HepG2 (cell line): Measurements from ENCODE around the gene JPH3. TPM values are rescaled to one million over a fixed set of nuclear protein-coding genes. Genes with fewer than 3 reads are reported as not detected.
A peak's percentile ranks its signal among the peaks of the same experiment; 100 is the strongest.

Experiments
- ATAC-seq: fragments of 200-7000 bp; cut with Tn5 transposase; 3 replicates; pipeline ENCODE4 v1.9.1; 2020; ENCODE audit warnings: mild to moderate bottlenecking, moderate library complexity
- BruUV-seq: library from RNA; stranded (reverse); fragments of 400-500 nt; replicated peaks from 2 replicates; lab custom pipeline; 2021; lab: Mats Ljungman, UMichigan
- CTCF ChIA-PET: fragments of 300-600 bp; formaldehyde crosslinking; extraction: SDS; loops from one replicate; lab custom pipeline; 2021; ENCODE audit warnings: low total read pairs, inconsistent platforms, low intra/inter-chr PET ratio; lab: Yijun Ruan, JAX
- POLR2A ChIA-PET: fragments of 350-600 bp; sonication (Branson Sonifier 250); formaldehyde crosslinking; loops from one replicate; lab custom pipeline; 2020; ENCODE audit warnings: antibody characterized with exemption, inconsistent platforms; lab: Yijun Ruan, JAX
- DNase-seq: peaks from one replicate; pipeline ENCODE4 v3.0.0-alpha.2; 2015; ENCODE audit warnings: low spot score
- FAIRE-seq: peaks from 3 replicates; lab custom pipeline; 2011; peaks lifted over from hg19 to GRCh38; lab: Jason Lieb, UNC
- H2AFZ ChIP-seq: one replicate; pipeline ENCODE4 v1.6.1; 2011; ENCODE audit warnings: low read length, inconsistent platforms
- H3K27ac ChIP-seq: fragments of 300-600 bp; 3 replicates; pipeline ENCODE4 v1.8.0; 2011; ENCODE audit warnings: mixed run types, mild to moderate bottlenecking, mixed read lengths, low read length, inconsistent platforms; ENCODE audit not compliant: insufficient read depth; ENCODE audit errors: extremely low read length
- H3K27me3 ChIP-seq, 2 experiments: fragments of 200-600 bp in 1 of 2; 2 replicates in 1 of 2; 3 replicates in 1 of 2; pipeline versions ENCODE4 v1.6.0 to v1.8.0; 2011; ENCODE audit warnings: low read length in 2 of 2, mild to moderate bottlenecking in 2 of 2, moderate library complexity in 2 of 2, inconsistent platforms in 1 of 2; ENCODE audit not compliant: insufficient read depth in 2 of 2, control insufficient read depth in 1 of 2
- H3K36me3 ChIP-seq, 2 experiments: fragments of 200-600 bp in 1 of 2; replicated peaks in 1 of 2; 2 replicates in 1 of 2; 3 replicates in 1 of 2; pipeline versions ENCODE4 v1.5.1 to v1.8.0; 2011; ENCODE audit warnings: low read length in 2 of 2, inconsistent platforms in 1 of 2; ENCODE audit not compliant: insufficient read depth in 2 of 2, control insufficient read depth in 1 of 2
- H3K4me1 ChIP-seq: 2 replicates; pipeline ENCODE4 v1.5.1; 2012; ENCODE audit warnings: low read length, inconsistent platforms; ENCODE audit not compliant: insufficient read depth
- H3K4me2 ChIP-seq: 2 replicates; pipeline ENCODE4 v1.6.0; 2011; ENCODE audit warnings: low read depth, low read length, inconsistent platforms
- H3K4me3 ChIP-seq, 3 experiments: fragments of 200-600 bp in 1 of 3; sonication (generic), shearing (Covaris generic) in 1 of 3; replicated peaks in 1 of 3; 2 replicates each; pipeline ENCODE4 v1.5.1; 2011 to 2016; ENCODE audit warnings: low read length in 3 of 3, inconsistent platforms in 2 of 3, low read depth in 2 of 3, mild to moderate bottlenecking in 2 of 3, control low read depth in 1 of 3, mixed read lengths in 1 of 3; ENCODE audit not compliant: insufficient read depth in 1 of 3
- H3K79me2 ChIP-seq: one replicate; pipeline ENCODE4 v1.6.1; 2011; ENCODE audit warnings: low read length, inconsistent platforms; ENCODE audit not compliant: insufficient read depth
- H3K9ac ChIP-seq: 2 replicates; pipeline ENCODE4 v1.6.0; 2011; ENCODE audit warnings: mild to moderate bottlenecking, low read depth, low read length, inconsistent platforms; ENCODE audit not compliant: insufficient read depth
- H3K9me3 ChIP-seq: 2 replicates; pipeline ENCODE4 v1.5.1; 2012; ENCODE audit warnings: mild to moderate bottlenecking, low read length
- H4K20me1 ChIP-seq: 2 replicates; pipeline ENCODE4 v1.6.0; 2011; ENCODE audit warnings: inconsistent platforms, mild to moderate bottlenecking, low read length, moderate library complexity; ENCODE audit not compliant: insufficient read depth
- ATF1 ChIP-seq: IDR thresholded peaks from 2 replicates; pipeline ENCODE4 v1.6.1; 2016; ENCODE audit warnings: mild to moderate bottlenecking, control low read depth
- FLYWCH1 ChIP-seq: sonication (generic); formaldehyde crosslinking; IDR thresholded peaks from 2 replicates; pipeline ENCODE4 v1.8.1; 2023; ENCODE audit warnings: mild to moderate bottlenecking, missing genetic modification reagents
- PLRG1 ChIP-seq: fragments of 450-650 bp; conservative IDR thresholded peaks from 2 replicates; pipeline ENCODE4 v1.6.1; 2016
- ZNF687 ChIP-seq: sonication (generic); formaldehyde crosslinking; IDR thresholded peaks from 2 replicates; pipeline ENCODE4 v1.5.1; 2020; ENCODE audit warnings: mild to moderate bottlenecking, missing genetic modification reagents, moderate library complexity
- WGBS: methylation state at CpG from one replicate; pipeline ENCODE4 v1.1.6; 2017; ENCODE audit warnings: low lambda C conversion rate; 5-methylcytosine and 5-hydroxymethylcytosine counted together
- in situ Hi-C: cut with HindIII; loops from 2 replicates; pipeline ENCODE4 v1.10.0; 2017; ENCODE audit warnings: low pct_unique_long_range_greater_than_20kb; ENCODE audit not compliant: extremely low pct_ligation_motif_present
- intact Hi-C: fragments of 100-400 bp; cut with micrococcal nuclease; formaldehyde crosslinking; loops from one replicate; pipeline ENCODE4 v1.10.0; 2022; ENCODE audit not compliant: unreplicated experiment
- polyA plus RNA-seq, 8 experiments: library from polyadenylated mRNA; depleted of rRNA in 3 of 8; stranded (reverse) in 7 of 8; unstranded in 1 of 8; fragments of >200 nt; fragmentation: Illumina TruSeq in 4 of 8; extraction: Trizol in 4 of 8; gene quantifications; 2 replicates each; pipeline versions ENCODE4 v1.2.1 to v1.2.3, GENCODE V29; 2011 to 2016; ENCODE audit warnings: low read depth in 4 of 8, missing spikeins in 1 of 8, mixed read lengths in 1 of 8; ENCODE audit not compliant: insufficient read depth in 1 of 8
- total RNA-seq, 5 experiments: library from RNA; depleted of rRNA; stranded (reverse); fragments of >200 nt; fragmentation: Illumina TruSeq; extraction: Trizol; gene quantifications; 2 replicates each; pipeline ENCODE4 v1.2.3, GENCODE V29; 2016; ENCODE audit warnings: low read depth in 1 of 5

Gene JPH3
- total and polyA plus RNA-seq, 2 of the 13 experiments (the other 11 are each of a cell fraction or from before 2014, with no cell fraction given): not detected

- TF ChIP-seq ATF1: no peak
- TF ChIP-seq FLYWCH1 (CRISPR knock-in tag): no peak
These were observed 24.6 kb downstream of the JPH3 start (continued) for GRCh38 chr16:87626905-87627304.

DNA sequence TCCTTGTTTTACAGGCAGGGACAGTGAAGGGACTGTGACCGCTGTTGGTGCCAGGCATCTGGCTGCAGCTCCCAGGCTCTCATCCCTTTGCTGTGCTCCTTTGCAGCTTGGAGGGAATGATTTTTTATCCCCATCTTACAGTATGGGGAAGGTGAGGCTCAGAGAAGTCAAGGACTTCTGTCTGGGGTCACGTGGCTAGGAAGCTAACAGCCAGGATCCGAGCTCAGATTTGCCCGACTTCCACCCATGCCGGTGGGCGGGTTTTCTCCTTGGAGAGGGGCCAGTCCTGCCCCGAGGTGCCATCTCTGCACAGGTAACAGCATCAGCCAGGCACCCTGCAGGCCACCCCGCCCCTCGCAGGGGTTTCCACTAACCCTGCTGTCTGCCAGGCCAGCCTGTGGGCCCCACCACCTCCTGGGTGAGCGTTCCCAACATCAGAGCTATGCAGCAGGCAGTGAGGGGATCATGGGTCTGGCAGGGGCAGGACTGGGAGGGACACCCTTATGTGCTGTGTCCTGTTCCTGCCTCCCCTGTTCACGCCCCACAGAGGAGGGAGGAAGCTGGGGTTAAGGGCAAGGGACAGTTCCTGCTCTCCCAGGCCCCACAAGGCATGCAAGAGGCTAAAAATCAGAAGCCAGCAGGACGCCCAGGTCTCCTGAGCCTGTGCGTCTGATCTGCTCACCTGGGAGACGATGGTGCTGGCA lies 25.4 kb downstream of the JPH3 start:
- no TSS peak for BruUV-seq
- POLR2A ChIA-PET: no interaction called here
- no peak; the same call in 2 of the 3 replicates for ATAC-seq

More for the DNA sequence above, 25.4 kb downstream of the JPH3 start:
- Histone ChIP-seq H2AFZ (no peak overlapping the region), H3K4me1 (no peaks in the 10 kb centered on the region), H3K9me3 (no peaks in the 10 kb centered on the region)
- intact Hi-C loops: no loop called here
- TF ChIP-seq PLRG1 (no peak), ZNF687 (0 out of 2 replicates have a peak, but pooled peaks have one; percentile 9)
- TF ChIP-seq, all 625 proteins: peak for 1
- FAIRE-seq (no peak), DNase-seq (no peak)
- peaks cover 7 to 94% of the 10 kb centered on the region in 2 experiments for H3K27me3 ChIP-seq
- no peak overlapping the region for H3K4me2 ChIP-seq
- WGBS: 9% methylated on average over 11 of the region's 14 CpGs
- no peaks in the 10 kb centered on the region for H3K36me3 ChIP-seq
- H4K20me1 ChIP-seq: no peaks in the 10 kb centered on the region; the same call in 1 of the 2 replicates
- no peak overlapping the region for H3K27ac ChIP-seq
- H3K9ac ChIP-seq: no peak overlapping the region
- no peaks in the 10 kb centered on the region for H3K79me2 ChIP-seq
- no peak overlapping the region for H3K4me3 ChIP-seq
- CTCF ChIA-PET: no interaction called here
- in situ Hi-C loops: no loop called here
